Hematopoietic multipotent progenitor cell treated with erythropoietin and hydrocortisone succinate and interleukin-3 and kit ligand, for 6 days (in vitro differentiated cells): ENCODE data around the gene WDR26.
"Not testable (repeated sequence)": the region's sequence is repeated elsewhere in the genome, so short reads cannot be mapped to it uniquely, and the experiment has no call there.

Source experiments
- DNase-seq: peaks from one replicate; pipeline ENCODE4 v3.0.0-alpha.2; 2015

Gene WDR26

GRCh38 chr1:224392411-224393249 lies 42.0 kb downstream of the WDR26 start:
- DNase-seq: peak; percentile 90

- DNase-seq: no peak
Measured at GRCh38 chr1:224390517-224390916, 44.1 kb downstream of the WDR26 start.

GRCh38 chr1:224387943-224388342 lies 46.7 kb downstream of the WDR26 start:
- no peak for DNase-seq

- no peak for DNase-seq
Measured at GRCh38 chr1:224387302-224387912, 47.2 kb downstream of the WDR26 start.

GRCh38 chr1:224383218-224383617 lies 51.4 kb downstream of the WDR26 start:
- no peak for DNase-seq

- DNase-seq: no peak
Measured at GRCh38 chr1:224381880-224382548, 52.6 kb downstream of the WDR26 start.

GRCh38 chr1:224380003-224380402 lies 54.6 kb downstream of the WDR26 start:
- peak; percentile 77 for DNase-seq

GRCh38 chr1:224378855-224379631 lies 55.6 kb downstream of the WDR26 start:
- DNase-seq: no peak

GRCh38 chr1:224377676-224378006 lies 57.0 kb downstream of the WDR26 start:
- no peak for DNase-seq

GRCh38 chr1:224375059-224375458 lies 59.5 kb downstream of the WDR26 start:
- DNase-seq: no peak

- no peak for DNase-seq
Measured at GRCh38 chr1:224373008-224373590, 61.5 kb downstream of the WDR26 start.

- DNase-seq: no peak
Measured at GRCh38 chr1:224368409-224368808, 66.2 kb downstream of the WDR26 start.

GRCh38 chr1:224359207-224359606 lies 75.4 kb downstream of the WDR26 start:
- no peak for DNase-seq

- DNase-seq: peak; percentile 17
Measured at GRCh38 chr1:224358237-224358636, 76.4 kb downstream of the WDR26 start.

- peak; percentile 80 for DNase-seq
Measured at GRCh38 chr1:224357626-224358124, 76.9 kb downstream of the WDR26 start.

- peak; percentile 98 for DNase-seq
Measured at GRCh38 chr1:224356685-224357625, 77.6 kb downstream of the WDR26 start, which contains the start of gene CNIH4. Gene CNIH4, plus strand, starts transcription at chr1:224356879. Its CDS starts 46 bp downstream, at chr1:224356925.

GRCh38 chr1:224353975-224354925 lies 80.3 kb downstream of the WDR26 start:
- no peak for DNase-seq

- not testable (repeated sequence) for DNase-seq
Measured at GRCh38 chr1:224352436-224353085, 82.0 kb downstream of the WDR26 start.

GRCh38 chr1:224349716-224350115 lies 84.9 kb downstream of the WDR26 start:
- not testable (repeated sequence) for DNase-seq
